Stomach (tissue), 8 donors: ENCODE results near the gene KLF15. TPM values are rescaled to one million over a fixed set of nuclear protein-coding genes. Genes with fewer than 3 reads are reported as not detected.

ENCODE experiments used
- polyA plus RNA-seq, 3 donors: library from polyadenylated mRNA; stranded (reverse); fragments of 200-250 nt; gene quantifications; one replicate each; pipeline ENCODE4 v1.2.3, GENCODE V29; 2013
- total RNA-seq, 5 donors: library from RNA; depleted of rRNA; stranded (reverse); fragments of >200 nt; gene quantifications; one replicate each; pipeline versions ENCODE4 v1.1.0 to v1.2.3, GENCODE V29; 2014 to 2016
- donor health status: healthy with polysubstance abuse.
- donor health status: Bipolar disorder and iron deficiency.
- donor health status: healthy.

Gene KLF15
- total and polyA plus RNA-seq, 8 donors: 4.6 to 82.9 (median 19.1) TPM

Other genes starting within 250 kb of the KLF15 start
- gene ALDH1L1, start 176.8 kb downstream of the KLF15 start, total RNA-seq: 10 to 100 TPM in 1 of 5 donors, 1 to 10 TPM in 4; 2.6 to 17.4 (median 5.9) TPM
- gene ALDH1L1, start 176.8 kb downstream of the KLF15 start, polyA plus RNA-seq: 1 to 10 TPM; 1.4 to 9.8 (median 4.4) TPM
- gene CFAP100, start 37.5 kb upstream of the KLF15 start, total RNA-seq: not detected
- not detected for gene CFAP100, start 37.5 kb upstream of the KLF15 start, polyA plus RNA-seq
- 10 to 100 TPM; 16.9 to 73.2 (median 44.5) TPM for gene ZXDC, start 118.5 kb upstream of the KLF15 start, total RNA-seq
- gene ZXDC, start 118.5 kb upstream of the KLF15 start, polyA plus RNA-seq: 1 to 10 TPM; 6.1 to 9.8 (median 6.6) TPM
- gene UROC1, start 160.4 kb upstream of the KLF15 start, total RNA-seq: not detected
- gene UROC1, start 160.4 kb upstream of the KLF15 start, polyA plus RNA-seq: not detected
- gene CHST13, start 166.7 kb upstream of the KLF15 start, total RNA-seq: 10 to 100 TPM in 1 of 5 donors, 1 to 10 TPM in 2, not detected in 2; 1.4 to 12.5 (median 5.7) TPM
- under 1 TPM; 0.08 to 0.61 (median 0.19) TPM for gene CHST13, start 166.7 kb upstream of the KLF15 start, polyA plus RNA-seq
- not detected for gene C3orf22, start 201.5 kb upstream of the KLF15 start, total RNA-seq
- gene C3orf22, start 201.5 kb upstream of the KLF15 start, polyA plus RNA-seq: not detected